ENCODE results near the gene OSBPL9.

The OSBPL9 gene, protein sequence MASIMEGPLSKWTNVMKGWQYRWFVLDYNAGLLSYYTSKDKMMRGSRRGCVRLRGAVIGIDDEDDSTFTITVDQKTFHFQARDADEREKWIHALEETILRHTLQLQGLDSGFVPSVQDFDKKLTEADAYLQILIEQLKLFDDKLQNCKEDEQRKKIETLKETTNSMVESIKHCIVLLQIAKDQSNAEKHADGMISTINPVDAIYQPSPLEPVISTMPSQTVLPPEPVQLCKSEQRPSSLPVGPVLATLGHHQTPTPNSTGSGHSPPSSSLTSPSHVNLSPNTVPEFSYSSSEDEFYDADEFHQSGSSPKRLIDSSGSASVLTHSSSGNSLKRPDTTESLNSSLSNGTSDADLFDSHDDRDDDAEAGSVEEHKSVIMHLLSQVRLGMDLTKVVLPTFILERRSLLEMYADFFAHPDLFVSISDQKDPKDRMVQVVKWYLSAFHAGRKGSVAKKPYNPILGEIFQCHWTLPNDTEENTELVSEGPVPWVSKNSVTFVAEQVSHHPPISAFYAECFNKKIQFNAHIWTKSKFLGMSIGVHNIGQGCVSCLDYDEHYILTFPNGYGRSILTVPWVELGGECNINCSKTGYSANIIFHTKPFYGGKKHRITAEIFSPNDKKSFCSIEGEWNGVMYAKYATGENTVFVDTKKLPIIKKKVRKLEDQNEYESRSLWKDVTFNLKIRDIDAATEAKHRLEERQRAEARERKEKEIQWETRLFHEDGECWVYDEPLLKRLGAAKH

DNA sequence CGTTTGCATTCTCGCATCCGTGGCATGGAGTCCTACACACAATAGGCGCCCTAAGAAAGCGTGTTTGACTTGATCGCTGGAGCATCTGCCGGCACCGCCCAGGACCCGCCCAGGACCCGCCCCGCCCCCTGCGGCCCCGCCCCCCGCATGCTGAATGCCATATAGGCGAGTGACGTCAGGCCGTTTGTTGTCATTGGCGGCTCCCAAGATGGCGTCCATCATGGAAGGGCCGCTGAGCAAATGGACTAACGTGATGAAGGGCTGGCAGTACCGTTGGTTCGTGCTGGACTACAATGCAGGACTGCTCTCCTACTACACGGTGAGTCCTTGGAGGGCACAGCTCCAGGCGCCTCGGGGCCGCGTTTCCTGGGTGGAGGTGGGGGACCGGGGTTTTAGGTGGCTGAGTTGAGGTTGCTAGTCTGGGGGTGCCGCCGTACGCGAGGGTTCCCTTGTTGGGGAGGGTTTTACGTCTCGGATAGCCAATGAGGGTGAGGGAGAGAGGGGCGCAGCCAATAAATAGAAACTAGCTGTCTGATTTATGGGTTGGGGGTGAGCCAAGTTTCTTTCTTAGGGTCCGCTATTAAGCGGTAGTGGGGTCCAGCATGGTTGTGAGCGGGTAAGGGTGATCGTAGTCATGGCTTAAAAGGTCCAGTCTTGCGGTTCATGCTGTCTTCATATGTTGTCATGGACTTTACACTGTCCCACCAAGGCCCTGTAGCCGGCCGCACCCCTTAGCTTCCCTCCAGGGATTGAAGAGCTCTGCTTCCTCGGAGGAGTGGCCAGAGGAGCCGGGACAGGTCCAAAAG lies at the start of gene OSBPL9:
Gene OSBPL9, plus strand, starts transcription at position 190 of the 806 bp plus-strand sequence. Its CDS starts 19 bp downstream, at position 209.
- peak; percentile 91 for DNase-seq (ENCODE audit: low spot score)

DNA sequence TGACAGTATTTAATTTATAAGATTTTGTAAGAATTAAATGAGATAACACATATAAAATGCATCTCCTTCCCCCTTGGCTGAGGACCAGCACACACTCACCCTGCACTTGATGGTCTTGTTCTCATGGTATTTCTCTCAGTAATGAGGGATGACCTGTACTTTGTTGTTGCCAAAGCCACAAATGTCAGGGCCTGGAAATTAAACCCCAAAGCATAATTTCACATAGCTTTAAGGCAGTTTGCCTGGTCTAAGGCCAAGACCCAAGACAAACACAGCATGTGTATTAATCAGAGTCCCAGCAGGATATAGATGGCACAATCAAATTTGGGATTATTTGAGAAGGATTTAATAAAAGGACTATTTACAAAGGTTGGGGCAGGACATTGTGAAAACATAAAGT lies 49.2 kb upstream of the OSBPL9 start:
- peak; percentile 68 for DNase-seq (ENCODE audit: low spot score)

DNA sequence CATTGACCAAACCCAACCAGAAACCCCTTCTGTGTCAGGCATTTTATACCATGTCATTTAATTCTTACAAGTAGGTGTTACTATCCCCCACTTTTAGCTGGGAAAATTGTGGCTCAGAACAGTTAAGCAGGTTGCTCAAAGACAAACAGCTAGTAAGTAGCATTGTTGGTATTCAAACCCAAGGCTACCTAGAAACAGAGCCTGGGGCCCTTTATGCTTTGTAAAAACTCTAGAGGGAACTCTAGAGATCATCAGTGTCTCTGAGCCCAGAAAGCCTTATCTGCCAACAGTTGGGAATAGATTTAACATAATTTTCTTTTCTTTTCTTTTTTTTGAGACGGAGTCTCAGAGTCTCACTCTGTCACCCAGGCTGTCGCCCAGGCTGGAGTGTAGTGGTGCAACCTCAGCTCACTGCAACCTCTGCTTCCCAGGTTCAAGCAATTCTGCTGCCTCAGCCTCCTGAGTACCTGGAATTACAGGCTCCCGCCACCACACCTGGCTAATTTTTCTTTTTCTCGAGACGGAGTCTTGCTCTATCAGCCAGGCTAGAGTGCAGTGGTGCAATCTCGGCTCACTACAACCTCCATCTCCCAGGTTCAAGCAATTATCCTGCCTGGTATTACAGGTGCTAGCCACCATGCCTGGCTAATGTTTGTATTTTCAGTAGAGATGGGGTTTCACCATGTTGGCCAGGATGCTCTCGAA lies 48.5 kb upstream of the OSBPL9 start:
- no peak for DNase-seq (ENCODE audit: low spot score)

DNA sequence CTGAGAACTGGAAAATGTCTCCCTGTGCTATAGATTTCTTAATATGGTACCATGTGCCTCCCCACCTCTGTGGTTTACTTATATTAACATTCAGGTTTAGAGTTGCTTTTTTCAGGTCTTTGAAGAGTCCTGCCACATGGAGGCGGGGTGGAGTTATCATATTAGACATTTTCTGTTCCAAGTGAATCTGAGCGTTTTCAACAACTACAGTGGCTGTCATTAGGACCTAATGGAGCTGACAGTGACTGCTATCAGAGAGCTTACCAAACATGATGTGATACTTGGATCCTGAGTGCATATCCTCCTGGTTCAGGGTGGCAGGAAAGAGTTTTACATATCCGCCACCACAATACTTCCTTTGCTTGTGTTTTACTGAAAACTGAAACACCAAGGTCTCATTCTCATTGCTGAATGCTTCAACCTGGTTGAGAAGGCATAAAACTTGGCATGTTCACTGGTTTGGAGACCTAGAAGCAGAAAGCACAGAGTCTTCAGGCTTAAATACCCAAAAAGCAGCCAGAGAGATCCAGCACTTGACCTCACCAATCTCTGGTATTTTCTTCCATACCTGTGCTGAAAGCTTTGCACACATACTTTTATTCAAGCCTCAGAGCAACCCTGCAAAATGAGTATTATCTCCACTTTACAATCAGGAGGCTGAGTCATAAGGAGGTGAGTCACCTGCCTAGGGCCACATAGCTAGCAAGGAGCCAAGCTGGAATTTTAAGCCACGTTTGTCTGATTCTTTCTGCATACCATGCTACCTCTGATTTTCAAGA lies 47.4 kb upstream of the OSBPL9 start:
- peak; percentile 93 for DNase-seq (ENCODE audit: low spot score)

DNA sequence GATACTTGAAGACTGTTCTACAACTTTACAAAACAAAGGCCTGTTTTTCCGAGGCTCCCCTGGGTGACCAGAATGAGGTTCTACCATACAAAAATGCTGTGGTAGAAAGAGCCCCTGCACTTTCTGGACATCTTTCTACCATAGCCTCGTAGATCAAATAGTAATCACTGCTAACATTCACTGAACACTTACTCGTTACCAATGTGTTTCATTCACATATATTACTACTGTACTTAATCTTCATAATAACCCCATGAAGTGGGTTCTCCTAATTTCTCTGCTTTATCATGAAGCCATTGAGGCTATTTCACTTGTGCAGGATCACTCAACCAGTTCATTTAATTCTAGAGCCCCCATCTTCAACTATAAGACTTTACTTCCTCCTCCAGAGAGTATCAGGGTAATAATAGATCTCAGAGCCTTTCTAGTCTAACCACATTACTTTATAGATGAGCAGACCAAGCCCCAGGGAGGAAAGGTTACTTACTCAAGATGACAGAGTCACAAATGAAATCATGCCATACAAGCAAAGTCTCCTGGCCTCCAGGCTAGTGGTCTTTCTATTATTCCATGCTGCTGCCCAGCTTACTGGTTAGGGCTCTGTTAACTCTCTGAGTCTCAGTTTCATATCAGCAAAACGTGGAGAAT lies 46.7 kb upstream of the OSBPL9 start:
- peak; percentile 63 for DNase-seq (ENCODE audit: low spot score)

DNA sequence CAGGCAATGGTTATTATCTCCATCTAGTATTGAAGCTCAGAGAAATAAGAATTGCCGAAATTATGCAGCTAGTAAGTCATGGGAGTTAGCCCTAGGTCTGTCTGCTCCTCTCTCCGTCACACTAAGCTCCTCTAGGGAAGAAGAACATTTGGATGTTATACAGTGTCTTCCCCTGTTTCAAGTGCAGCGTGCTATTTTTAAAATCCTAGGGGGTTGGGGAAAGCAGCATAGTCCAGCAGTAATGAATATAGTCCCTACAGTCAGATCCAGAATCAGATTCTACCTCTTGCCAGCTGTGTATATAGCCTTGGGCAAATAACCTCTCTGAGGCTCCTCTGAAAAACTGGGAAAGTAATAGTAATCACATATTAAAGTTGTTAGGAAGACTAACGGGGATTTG lies 44.5 kb upstream of the OSBPL9 start:
- no peak for DNase-seq (ENCODE audit: low spot score)

DNA sequence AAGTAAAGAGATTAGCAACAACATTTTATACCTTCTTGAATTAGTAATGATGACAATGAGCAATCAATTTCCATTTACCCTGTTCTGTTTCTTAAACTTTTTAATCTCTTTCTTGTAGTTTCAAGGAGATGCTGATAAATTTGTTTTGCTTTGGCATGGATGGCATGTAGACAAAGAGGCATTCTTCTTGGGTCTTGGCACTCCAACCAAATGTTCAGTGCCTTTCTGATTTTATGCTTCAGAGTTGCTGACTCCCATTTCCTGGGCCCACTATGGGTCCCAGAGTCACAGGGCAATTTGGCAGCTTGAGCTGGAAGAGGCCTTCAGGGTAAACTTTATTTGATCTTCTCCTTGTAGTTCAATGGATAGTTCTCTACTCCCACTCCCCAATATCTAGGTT lies 42.1 kb upstream of the OSBPL9 start:
- DNase-seq (ENCODE audit: low spot score): no peak

DNA sequence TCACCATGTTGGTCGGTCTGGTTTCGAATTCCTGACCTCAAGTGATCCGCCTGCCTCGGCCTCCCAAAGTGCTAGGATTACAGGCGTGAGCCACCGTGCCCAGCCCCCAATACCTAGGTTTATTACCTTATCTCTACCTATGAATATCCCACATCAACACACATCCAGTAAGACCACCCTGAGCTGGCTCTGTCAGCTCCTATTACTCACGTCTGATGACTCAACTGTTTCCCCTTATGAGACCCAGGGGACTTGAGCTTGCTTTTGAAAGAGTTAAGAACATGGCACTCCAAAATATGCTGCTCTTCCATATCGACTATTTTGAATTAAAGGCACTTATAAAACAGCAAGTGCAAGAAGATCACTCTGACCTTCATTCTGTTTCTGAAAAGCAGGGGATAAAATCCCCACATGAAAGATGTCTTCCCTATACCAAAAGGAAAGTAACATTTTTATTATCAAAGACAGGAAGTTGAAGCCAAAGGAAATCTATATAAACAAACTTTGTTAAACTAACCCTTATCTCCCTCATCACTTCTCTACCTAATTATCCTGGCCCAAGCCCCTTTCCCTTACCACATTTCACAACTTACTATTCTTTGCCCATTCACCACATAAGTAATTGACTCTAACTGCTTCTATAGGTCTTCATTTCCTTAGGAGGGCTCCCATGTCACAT lies 41.3 kb upstream of the OSBPL9 start:
- no peak for DNase-seq (ENCODE audit: low spot score)

DNA sequence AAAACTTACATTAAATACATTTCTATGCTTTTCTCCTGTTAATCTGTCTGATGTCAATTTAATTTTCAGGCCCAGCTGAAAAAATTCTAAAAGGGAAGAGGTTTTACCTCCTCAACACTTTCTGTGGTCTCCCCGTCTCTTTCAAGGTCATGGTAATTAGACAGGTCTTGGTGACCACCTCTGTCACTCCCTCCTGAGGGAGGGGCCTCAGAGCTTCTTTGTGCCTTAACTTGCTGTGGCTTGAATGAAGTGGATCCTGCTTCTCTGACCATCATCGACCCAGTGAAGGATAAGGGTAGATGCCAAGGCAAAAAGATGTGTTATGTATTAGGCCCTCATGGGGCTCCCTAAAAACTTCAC lies 40.8 kb upstream of the OSBPL9 start:
- DNase-seq (ENCODE audit: low spot score): no peak

DNA sequence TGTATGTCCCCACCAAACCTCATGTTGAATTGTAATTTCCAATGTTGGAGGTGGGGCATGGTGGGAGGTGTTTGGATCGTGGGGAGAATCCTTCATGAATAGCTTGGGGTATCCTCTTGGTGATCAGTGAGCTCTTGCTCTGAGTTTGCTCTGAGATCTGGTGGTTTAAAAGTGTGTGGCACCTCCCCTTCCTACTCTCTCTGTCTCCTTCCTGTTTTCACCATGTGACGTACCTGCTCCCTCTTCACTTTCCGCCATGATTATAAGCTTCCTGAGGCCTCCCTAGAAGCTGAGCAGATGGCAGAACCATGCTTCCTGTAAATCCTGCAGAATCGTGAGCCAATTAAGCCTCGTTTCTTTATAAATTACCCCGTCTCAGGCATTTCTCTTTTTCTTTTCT lies 40.0 kb upstream of the OSBPL9 start:
- DNase-seq (ENCODE audit: low spot score): no peak

DNA sequence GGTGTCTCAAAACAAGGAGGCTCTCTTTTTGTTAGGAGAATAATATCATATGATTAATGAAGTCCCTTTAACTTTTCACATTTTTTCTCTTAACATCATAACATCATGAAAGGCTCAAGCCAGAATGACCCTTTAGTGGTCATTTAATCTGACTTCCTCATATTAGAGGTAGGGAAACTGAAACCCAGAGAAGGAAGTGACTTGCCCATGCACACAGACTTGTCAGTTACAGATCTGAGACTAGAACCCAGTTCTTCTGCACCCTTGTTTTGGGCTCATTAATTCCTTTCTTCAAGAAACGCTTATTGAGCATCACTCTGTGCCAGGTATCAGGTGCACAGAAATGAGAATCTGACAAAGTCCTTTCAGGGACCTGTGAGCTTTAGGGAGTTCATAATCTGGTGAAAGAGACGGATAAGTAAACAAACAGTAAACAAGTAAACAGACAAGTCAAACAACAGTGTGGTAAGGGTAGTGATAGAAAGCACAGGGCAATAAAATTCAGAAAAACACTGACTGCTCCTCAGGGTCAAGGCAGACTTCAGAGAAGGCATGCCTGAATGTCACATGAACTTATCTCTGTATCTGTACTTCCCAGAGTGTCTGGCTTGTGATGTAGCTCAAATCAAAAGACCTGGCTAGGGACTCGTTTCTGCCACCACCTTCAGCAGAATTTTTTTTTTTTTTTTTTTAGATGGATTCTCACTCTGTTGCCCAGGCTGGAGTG lies 38.3 kb upstream of the OSBPL9 start:
- no peak for DNase-seq (ENCODE audit: low spot score)

DNA sequence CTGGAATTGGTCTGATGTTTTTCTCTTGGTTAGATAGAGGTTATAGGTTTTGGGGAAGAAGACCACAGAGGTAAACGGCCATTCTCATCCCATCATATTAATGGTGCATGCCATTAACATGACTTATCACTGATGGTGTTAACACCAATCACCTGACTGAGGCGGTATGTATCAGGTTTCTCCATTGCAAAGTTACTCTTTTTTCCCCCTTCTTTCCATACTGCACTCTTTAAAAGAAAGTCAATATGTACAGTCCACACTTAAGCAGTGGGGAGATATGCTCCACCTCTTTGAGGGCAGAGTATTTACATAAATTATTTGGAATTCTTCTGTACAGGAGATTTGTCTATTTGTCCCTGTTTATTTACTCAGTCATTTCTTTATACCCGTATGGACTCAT lies 35.7 kb upstream of the OSBPL9 start:
- DNase-seq (ENCODE audit: low spot score): no peak

DNA sequence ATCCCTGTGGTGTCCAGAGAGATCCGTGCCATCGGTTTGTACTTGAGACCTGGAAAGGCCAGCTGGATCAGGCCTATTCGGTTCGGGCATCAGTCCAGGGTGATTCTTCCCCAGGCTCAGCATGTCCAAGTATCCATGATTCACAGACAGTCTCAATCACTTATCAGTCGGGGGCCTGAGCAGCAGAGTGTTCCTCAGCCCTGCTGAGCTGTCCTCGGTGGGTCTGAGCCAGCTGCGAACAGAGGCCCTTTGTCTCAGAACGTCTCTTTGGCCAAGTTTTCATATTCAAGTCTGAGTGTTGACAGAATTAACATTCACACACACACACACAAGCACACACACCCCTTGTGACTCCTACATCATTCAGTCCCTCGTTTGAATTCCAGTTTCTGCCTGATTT lies 33.4 kb upstream of the OSBPL9 start:
- DNase-seq (ENCODE audit: low spot score): peak; percentile 23

DNA sequence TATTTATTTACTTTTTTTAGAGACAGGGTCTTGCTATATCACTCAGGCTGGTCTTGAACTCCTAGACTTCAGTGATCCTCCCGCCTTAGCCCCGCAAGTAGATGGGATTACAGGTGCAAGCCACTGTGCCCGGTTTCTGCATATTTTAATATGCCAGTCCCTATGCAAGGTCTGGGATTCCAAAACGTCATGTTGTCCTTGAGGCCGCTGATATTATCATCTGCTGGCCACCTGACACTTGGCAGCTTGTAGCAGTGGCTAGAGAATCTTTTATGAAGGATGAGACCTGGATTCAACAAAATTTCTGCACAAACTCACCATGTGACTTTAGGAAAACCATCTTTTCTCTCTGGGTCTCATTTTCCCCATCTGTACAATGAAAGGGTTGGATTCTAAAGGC lies 32.9 kb upstream of the OSBPL9 start:
- DNase-seq (ENCODE audit: low spot score): no peak

DNA sequence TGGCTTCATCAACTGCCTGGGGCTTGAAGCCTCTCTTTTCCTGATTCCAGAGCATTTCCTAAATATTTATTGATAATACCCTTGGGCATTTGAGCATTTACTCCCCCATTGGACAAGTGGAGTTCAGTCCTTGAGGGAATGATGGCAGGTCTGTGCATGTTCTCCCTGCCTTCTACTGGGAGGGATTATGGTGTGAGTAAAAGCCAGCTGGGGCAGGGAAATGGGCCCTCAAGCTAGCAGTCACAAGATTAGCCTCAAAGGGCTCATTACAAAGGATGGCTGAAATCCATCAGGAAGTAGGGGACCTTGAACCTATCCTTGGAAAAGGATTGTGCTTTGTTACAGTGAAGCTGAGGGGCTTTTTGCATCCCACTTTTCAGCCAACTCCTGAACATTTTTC lies 24.2 kb upstream of the OSBPL9 start:
- no peak for DNase-seq (ENCODE audit: low spot score)

DNA sequence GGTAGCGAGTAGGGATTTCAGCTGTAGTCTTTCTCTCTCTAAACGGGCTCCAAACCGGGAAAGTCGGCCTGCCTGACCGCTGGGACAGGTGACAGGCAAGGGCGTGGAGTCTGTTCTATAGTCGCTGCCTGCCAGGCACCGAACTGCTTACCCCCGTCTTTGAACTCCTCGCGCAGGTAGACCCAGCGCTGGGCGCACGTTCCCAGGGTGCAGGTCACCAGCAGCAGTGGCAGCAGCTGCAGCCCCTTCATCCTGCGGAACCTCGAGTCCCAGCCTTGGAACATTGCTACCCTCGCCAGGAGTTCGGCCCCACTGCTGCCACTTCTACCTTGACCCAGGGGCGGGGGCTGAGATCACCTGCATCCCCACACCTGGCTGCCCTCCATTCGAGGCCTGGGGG lies 22.2 kb upstream of the OSBPL9 start:
- no peak for DNase-seq (ENCODE audit: low spot score)

DNA sequence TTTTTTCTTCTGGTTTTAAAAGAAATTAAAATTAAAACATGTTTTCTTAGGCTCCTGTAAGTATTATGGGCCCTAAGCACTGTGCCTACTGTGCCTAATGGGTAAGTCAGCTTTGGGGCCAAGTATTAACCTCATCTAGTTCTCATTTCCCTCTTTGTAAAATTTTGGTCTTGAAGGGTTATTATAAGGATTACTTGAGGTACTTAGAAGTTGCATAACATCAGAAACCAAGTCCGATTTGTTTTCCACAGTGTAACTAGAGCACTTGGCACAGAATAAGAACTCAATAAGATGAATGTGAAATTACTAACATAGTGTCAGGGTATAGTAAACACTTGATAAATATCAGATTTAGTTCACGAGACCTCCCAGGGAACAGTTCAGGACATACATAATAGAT lies 16.4 kb upstream of the OSBPL9 start:
- DNase-seq (ENCODE audit: low spot score): no peak

DNA sequence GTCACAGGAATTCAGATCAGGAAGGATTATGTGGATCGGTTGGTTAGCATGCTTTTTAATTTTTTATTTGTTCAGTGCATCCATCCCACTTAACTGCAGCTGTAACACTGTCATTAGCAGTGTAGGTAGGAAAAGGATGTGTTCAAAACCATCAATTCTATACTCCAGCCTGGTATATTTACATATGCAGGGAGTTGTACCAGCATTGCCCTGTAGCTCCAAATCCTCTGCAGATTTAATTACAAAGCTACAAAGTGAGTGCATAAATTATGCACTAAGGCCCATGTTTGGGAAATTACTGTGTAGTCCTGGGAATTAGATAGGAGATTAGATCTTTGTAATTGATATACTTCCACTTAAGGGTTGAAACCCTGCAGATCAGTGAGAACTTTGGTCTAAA lies 15.9 kb upstream of the OSBPL9 start:
- DNase-seq (ENCODE audit: low spot score): no peak

DNA sequence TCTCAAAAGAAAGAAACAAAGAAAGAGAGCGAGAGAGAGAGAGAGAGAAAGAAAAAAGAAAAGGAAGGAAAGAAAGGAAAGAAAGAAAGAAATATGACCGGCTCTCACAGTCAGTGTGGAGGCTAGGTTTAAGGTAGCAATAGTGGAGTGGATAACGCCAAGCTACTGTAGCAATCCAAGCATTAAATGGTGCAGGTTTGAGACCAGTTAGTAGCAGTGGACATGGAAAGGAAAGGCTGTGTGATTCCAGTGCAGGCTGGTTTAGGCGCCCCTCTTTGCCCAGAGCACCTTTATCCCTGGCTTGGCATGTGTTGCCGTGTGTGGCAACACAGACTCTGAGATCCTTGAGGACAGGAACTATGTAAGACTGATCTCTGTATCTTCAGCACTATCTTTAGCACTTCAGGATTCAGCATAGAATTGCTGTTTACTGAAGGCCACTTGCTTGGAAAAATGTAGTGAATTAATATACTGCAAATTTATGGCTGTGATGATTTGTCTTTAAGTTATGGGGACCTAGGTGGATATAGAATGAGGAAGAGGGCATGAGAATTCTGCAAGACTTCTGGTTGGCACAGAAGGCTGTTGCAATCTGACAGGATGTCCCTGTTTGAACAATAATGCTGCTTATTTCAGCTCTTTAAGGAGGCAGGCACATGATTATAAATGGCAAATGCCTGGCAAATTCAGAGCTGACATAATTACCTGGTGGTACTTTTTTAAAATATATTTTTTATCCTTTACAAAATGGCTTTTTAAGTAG lies 10.8 kb upstream of the OSBPL9 start:
- DNase-seq (ENCODE audit: low spot score): no peak

All from kidney tubule cell (primary cell).